HG03060 (cell line): ENCODE measurements around the gene IL15RA.
A peak's percentile ranks its signal among the peaks of the same experiment; 100 is the strongest.

ENCODE experiments used
- ATAC-seq: cut with Tn5 transposase; IDR thresholded peaks from one replicate; pipeline ENCODE4 v1.9.1; 2021; ENCODE audit warnings: low read depth, moderate number of reproducible peaks; ENCODE audit not compliant: unreplicated experiment

IL15RA gene, protein sequence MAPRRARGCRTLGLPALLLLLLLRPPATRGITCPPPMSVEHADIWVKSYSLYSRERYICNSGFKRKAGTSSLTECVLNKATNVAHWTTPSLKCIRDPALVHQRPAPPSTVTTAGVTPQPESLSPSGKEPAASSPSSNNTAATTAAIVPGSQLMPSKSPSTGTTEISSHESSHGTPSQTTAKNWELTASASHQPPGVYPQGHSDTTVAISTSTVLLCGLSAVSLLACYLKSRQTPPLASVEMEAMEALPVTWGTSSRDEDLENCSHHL

DNA sequence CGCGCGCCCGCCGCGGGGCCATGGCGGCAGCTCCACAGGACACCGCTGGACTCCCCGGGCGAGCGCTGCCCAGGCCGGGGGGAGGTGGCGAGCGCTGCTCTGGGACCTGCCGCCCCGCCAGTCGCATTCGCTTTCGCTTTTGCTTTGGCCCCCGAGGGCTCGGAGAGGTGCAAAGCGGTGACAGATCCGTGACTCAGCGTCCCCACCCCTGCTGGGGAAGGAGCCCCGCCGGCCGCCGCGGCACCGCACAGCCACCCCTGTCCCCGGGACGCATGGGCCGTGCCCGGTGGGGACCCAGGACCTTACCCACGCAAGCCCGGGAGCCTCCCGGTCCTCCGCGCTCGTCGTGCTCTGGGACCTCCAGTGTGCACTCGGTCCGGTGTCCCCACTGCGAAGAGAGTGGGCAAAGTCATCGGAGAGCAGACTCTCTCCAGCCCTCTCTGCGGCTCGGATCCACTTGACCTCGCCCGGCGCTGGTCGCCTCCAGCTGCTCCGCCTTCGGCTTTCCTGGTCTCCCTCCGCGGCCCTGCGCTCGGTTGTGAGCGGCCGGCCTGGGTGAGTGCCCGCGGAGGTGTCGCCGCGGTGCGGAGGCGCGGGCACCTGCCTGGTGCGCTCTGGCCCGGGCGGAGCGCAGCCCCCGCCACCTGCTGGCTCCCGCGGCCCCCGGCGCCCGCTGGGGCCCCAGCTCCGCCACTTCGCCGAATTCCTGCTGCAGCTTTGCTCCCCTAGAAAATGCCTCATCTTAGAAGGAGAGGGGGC lies at the start of gene IL15RA:
Gene IL15RA (minus strand): TSS at position 73 of the 759 bp plus-strand sequence. CDS start 51 bp downstream, at position 22.
- peak; percentile 28 for ATAC-seq

DNA sequence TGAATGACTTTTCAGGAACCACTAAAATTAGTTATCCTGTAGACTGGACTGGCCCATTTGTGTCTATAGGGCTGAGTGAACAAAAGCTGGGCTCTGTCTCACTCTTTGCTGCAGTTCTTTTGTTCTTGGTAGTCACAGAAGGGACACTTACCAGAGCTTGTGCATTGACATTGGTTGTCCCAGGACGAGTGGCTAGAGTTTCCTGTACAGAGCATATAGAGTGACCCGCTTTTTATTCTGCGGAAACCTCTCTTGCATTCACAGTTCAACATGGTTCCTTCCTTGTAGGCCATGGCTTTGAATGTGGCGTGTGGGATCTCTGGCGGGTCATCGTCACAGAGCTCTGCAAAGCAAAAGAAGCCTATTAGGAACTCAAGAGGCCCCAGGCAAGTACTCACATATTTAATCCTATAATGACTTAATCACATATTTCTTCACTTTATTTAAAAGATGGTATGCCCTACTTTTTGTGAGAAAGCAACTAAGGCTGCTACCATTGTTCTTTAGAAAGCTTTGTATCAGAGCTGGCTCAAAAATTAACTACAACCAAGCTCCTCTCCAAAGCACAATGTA lies 48.4 kb upstream of the IL15RA start:
- ATAC-seq: no peak

DNA sequence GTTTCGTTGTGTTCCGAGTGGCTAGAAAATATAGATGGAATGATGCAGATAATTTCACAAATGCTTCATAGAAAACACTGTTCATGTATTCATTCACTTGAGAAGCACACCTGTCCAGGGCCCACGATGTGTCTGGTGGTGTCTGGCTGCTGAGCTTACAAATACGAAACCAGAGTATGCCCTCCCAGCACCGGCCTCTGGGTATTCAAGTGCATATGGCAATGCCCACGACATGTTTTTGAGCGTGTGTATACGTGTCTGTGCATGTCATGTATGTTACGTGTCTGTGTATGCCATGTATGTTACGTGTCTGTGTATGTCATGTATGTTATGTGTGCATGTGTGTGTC lies 47.0 kb upstream of the IL15RA start:
- no peak for ATAC-seq

DNA sequence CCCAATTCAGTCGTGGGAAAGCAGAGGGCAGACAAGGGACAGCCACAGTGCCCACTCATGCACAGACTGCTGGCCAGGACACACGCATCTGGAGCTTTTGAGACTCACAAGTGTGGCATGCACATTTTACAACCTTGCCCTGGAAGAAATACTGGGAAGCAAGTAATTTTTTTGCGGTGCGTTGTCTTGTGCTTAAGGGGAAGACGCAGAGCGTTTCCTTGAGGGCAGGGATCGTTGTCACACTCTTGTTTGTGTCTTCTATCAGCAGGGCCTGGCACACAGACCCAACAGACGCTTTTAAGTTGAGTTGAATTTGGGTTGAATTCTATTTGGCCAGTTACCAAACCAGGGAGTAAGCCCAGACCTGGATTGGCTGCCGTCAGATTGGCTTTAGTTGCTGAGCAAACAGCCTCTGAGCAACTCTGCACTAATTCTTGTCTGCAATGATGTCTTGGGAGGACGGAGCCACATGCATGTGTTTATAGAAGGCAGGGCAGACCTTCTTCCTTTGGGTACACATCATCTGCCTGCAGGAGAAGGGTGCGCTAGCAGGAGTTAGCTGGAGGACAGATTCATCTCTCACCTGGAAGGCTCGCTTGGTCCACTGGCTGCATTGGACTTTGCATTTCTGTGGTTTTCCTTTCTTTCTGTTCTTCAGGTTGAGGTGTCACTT lies 46.5 kb upstream of the IL15RA start:
- no peak for ATAC-seq

DNA sequence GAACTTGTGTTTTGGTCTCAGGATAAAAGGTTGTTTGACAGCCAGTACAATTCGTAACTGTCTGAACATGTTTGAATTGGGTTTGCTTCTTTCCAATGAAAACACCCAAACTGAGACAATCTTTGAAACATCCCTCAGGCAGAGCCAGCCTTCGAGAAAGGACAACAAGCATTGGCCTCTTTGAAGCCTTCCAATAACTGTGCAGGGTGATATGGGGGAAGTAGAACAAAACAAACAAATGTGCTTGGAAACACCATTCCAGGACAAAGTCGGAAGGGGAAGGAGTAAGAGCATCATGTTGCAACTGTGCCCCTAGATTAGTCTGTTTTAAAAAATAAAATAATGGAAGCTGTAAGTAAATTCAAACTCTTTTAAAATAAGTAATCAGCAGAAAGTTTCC lies 45.3 kb upstream of the IL15RA start:
- ATAC-seq: no peak

DNA sequence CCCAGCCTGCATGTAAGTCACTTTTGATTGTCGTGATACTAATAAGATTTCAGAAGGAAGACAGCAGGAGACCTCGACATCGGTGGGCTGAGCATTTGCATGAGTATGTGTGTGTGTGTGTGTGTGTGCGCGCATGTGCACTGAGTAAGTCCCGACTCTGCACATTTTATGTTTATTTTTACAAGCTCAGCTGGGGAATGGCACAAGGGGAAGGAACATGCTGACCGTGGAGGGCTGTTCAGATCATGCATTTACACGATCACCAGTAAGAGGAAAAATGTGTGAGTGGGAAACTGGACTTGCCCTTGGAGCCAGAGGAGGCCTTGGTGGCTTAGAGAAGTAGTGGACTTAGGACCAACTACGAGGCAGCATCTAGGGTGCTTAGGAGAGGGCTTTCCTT lies 43.5 kb upstream of the IL15RA start:
- ATAC-seq: no peak

DNA sequence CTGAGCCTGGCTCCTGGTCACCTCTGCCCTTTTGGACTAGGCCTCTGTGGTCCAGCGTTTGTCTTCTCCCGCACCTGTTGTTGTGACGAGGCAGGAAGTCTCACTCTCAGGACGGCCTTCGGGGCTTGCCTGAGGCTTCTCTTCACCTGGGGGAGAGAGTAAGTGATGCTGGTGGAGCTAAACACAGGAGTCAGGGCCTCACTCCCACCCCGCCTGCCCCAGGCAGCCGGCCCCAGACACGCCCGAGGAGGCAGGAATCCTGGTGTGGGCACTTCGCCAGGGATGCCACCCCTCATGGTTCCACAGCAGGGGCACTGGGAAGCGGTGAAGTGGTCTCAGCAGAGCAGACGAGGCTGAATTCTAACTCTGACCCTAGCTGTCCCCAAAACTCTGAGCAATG lies 42.5 kb upstream of the IL15RA start:
- no peak for ATAC-seq

DNA sequence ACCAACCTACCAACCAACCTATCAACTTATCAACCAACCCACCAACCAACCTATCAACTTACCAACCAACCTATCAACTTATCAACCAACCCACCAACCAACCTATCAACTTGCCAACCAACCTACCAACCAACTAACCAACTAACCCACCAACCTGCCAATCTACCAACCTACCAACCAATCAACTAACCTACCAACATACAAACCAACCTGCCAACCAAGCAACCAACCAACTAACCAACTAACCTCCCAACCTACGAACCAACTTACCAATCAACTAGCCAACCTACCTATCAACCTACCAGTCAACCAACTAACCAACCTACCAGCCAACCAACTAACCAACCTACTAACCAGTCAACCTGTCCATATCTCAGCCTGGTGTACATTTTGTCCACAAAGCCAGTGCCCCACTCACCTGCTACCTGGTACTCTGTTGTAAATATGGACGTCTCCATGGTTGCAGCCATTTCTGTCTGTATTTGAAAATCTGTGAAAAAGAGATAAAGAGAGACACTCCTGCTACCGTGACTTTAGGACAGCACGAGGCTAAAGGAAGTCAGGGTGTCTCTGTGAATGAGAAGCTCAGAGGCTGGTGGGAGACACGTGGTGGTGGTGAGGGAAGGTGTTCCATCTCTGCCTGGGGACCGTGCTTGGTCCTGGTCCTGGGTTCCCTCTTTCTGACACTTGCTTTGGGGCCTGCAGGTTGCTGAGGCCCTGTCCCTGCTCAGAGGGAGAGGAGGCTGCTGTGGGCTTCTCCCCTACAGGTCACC lies 41.9 kb upstream of the IL15RA start:
- no peak for ATAC-seq

DNA sequence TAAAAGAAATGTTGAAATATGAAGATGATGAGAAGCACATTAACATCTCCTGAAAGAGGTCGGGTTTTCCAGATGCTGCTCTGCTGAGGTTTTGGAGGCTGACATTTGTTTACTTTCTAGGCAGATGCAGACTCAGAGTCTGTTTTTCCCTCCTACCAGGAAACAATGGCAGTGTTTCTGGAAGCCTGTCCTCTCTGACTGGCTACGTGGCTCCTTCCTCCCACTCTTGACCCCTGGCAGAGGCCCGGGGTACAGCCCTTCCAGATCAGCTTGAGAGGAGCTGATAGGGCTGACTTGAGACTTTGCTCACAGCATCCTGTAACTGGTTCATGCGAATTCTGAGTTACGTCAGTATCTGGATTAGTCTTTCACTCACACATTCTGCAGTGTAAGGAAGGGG lies 41.1 kb upstream of the IL15RA start:
- ATAC-seq: no peak

DNA sequence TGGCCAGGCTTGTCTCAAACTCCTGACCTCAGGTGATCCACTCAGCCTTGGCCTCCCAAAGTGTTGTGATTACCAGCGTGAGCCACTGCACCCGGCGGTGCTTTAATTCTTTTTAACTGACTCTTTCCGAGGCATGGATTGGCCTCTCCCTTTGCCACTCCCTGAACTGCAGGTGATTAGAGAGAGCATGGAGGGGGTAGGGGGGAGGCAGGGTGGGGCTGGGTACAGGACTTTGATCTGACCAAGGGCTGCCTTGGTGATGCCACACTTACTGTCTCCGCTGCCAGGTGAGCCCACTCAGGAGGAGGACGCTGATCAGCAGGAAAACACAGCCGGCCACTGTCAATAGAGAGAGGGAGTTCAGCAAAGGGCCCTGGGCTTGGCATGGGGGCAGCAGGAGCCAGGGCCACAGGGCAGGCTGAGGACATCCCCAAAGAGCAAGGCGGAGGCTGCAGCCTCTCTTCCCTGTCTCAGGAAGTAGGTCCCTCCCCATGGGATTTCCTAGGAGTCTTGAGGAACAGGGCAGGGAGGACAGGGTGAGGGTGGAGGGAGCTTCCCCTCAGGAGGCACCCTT lies 40.5 kb upstream of the IL15RA start:
- no peak for ATAC-seq

DNA sequence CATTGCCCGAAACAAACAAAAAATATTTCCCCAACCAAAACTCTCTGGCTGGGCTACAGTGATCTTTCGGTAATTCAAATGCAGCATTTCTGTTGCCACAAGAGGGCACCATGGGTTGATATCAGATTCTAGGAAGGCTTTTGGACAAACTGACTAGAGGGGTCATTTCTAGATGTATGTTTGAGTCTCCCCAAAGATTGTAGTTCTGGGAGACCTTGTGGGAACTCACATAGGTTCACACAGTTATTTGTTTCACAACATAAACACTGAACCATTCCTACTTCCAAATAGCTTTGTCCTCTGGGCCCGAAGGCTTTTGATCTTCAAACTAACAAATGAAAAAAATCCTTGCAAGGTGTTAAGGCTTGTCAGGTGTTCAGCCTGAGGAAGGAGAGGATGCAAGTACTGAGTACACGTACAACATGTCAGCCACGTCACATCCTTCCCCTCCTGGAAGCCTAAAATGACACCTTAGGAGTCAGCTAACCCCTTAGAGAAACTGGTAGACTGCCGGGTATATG lies 37.0 kb upstream of the IL15RA start:
- ATAC-seq: no peak

DNA sequence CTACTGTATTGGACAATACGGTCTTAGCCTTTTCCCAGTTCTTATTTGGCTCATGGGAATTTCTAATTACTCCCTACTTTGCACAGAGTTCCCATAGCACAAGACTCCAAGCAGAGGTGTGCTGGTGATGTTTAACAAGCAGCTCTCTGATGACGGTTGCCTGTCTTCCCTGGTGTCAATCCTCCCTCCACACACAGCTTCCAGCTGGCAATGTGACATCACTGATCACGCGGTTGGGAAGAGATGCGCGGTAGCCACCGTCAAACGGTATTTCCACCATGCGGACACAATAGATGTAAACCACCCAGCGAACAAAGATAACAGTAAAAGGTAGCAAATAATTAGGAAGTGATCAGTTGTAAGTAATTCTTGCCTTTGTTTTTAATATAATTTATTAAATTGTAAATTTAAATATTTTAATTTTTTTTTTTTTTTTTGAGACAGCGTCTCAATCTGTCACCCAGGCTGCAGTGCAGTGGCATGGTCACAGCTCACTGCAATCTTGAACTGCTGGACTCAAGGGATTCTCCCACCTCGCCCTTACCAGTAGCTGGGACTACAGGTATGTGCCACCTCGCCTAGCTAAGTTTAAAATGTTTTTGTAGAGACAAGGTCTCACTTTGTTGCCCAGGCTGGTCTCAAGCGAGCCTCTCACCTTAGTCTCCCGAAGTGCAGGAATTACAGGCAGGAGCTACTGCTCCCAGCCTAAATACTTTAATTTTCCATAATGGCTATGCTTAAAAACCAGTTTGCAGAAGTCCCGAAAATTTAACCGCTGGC lies 36.3 kb upstream of the IL15RA start:
- no peak for ATAC-seq

DNA sequence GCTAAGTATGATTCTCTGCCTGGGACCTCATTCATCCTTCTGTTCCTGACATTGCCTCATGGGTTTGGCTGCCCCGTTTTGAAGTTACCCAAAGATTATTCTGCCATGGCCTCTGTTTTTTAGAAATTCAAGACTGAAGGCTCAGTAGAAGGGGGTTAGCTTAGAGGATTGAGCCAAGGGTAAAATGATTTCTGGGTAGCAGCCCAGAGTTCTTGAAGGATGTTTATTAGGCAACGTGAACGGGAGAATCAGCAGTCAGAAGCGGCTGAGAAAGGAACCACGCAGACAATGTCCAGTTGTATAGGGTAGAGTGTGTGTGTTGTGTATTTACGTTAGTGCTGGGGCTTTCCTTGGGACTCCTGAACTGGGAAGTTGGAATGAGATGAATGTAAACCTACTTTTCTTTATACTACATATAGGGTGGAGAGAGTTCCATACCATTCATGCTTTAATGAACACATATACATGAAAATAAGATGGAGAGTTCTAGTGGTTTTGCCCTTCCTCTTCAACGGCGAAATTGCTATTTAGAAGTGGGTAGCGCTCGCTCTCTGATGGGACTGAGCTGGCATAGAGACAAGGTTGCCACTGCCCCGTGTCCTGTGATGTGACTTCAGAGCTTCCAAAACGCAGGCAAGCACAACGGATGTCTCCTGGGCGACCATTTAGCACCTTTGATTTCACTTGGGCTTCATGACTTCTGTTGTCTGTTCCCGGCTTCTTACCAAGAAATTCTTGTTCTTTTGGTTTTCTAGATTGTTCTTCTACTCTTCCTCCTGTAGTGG lies 35.0 kb upstream of the IL15RA start:
- no peak for ATAC-seq

DNA sequence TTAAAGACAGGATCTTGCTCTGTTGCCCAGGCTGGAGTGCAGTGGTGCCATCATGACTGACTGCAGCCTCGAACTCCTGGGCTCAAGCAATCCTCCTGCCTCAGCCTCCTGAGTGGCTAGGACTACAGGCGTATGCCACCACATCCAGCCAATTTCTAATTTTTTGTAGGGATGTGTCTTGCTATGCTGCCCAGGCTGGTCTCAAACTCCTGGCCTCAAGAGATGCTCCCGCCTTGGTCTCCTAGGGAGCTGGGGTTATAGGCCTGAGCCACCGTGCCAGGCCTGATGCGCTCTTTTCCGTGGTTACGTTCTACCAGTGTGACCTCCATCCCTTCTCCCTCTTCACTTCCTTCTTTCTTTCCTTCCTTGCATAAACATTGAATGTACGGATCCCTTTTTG lies 34.2 kb upstream of the IL15RA start:
- no peak for ATAC-seq

DNA sequence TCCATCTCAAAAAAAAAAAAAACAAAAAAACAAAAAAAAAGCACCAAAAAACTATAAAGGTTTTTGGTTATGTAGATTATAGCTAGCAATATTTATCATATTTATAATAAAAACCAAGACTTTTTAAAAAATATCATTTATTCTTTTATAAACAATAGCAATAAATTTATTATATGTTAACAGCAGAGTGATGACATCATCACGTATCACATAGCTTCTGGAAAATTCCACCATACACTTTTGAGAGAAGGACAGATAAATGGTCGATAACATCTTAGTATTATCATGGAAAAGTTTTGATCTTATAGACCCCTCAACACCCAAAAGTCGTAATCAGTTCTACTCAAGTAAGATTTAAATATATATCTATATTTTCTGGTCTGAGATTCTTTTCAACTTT lies 33.2 kb upstream of the IL15RA start:
- no peak for ATAC-seq

DNA sequence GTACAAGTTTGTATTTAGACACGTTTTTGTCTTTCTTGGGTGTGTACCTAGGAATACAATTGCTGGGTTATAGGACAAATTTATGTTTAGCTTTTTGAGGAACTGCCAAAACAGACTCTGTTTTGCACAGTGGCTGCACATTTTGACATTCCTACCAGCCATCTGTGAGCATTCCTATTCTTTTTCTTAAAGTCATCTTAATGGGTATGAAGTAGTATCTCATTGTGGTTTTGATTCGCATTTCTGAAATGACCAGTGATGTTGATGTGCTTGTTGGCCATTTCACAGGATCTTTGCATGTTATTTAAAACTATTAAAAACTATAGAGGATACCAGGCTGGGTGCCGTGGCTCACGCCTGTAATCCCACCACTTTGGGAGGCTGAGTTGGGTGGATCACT lies 32.6 kb upstream of the IL15RA start:
- no peak for ATAC-seq

DNA sequence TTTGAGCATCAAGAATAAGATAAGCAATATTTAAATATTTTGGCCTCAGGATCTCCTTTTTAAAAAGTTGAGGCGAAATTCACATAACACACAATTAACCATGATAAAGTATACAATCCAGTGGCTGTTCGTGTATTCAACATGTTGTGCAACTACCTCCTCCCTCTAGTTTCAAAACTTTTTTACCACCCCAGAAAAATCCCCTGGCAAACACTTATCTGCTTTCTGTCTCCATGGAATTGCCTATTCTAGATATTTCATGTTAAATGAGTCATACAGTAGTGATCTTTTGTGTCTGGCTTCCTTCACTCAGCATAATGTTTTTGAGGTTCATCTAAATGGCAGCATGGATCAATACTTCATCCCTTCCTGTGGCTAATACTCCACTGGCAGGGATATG lies 31.8 kb upstream of the IL15RA start:
- no peak for ATAC-seq

DNA sequence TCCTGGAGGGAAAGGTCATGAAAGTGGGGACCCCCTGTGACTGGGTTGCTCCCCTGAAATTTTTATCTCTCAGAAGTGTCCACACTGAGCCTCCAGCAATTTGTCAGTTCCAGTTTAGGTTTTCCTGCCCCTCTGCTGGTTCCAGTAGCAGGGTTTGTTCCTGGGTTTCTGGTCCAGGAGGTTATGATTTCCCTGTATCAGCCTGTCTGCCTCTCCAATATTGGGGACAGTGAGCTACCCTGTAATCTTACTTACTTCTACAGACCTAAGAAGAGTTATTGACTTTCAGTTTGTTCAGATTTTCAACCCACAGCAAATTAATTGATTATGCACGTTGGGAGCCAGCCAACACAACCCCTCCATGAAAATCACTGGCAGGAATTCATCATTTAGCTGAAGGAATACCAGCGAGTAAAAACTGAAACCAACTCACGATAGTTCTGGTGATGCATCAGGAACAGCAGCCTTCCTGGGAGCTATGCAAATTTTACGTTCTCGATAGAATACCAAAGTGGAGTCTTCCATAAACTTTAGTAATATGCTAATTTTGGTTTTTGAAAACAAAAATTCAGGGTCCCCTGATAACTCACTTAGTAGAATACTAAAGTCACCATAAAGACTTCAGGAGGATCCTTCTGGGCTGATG lies 31.3 kb upstream of the IL15RA start:
- no peak for ATAC-seq
